ENCODE data around the gene PCGF3.
"Not testable (repeated sequence)": the region's sequence is repeated elsewhere in the genome, so short reads cannot be mapped to it uniquely, and the experiment has no call there.

Gene PCGF3

DNA sequence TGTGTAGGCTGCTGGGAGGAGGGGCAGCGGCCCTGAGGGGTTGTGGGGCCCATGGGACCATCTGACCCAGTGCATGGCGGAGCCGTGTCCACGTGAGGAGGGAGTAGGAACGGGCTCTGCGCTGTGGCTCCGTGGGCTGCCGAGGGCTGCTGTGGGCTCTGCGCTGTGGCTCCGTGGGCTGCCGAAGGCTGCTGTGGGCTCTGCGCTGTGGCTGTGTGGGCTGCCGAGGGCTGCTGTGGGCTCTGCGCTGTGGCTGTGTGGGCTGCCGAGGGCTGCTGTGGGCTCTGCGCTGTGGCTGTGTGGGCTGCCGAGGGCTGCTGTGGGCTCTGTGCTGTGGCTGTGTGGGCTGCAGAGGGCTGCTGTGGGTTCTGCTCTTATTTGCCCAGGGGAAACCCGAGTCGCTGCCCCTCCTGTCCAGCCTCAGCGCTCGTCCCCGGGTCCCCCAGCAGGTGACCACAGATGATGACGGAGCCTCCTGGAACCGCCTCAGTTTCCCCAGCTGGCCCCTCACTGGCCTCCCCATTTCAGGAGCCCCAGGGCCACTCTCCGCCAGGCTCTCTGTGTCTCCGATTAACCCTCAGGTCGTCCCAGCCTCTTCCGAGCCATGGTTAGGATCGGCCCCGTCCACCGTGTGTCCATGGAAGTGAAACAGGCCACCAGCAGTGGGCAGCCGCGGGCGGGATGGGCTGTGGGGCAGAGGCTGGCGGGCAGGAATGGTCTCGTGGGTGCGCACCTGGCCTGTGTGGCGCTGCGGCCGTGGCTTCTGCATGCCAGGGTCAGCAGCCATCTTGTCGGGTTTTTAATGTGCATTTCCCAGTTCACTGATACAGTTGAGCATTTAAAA, 20.0 kb downstream of the PCGF3 start:
- DNase-seq = no peak

DNA sequence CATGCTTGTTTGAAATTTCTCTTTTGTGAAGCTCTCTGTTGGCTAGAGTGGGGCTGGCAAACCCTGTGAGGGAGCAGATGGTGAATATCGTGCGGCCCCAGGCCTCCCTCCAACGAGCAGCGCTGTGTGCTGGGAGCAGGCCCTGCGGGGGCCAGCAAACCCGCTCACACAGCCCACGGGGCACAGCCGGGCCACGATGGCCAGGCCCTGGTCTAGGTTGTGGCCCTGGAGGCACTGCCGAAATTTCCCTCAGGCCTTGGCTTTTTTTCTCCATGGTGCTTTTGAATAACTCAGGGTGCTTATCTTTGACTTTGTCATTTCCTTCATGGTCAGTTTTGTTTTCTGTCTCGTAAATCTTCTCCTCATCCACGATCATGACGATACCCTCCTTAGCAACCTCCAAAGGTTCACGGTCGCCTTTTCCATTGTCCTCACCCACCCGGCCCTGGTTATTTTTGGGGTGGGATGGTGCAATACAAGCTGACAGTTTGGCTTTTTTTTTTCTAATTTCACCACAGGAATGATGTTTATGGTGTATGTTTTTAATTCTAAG, 20.7 kb downstream of the PCGF3 start:
- DNase-seq = no peak

DNA sequence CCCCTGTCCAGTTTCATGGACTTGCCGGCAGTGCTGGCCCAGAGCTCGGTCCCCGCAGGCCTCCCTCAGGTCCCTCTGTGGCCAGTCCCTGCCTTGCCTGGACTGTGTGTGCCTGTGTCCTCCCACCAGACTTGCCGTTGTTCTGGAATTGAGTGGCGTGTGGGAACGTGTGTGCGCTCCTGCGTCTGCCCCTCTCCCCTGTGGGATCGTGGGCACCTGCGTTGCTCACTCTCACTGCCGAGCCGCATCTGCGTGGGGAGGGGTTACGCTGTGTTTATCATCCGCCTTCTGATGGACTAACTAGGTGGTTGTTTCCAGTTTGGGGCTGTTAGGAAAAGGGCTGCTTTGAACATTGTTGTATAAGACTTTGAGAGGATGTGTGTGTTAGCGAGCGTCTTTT, 21.2 kb downstream of the PCGF3 start:
- no peak for DNase-seq

DNA sequence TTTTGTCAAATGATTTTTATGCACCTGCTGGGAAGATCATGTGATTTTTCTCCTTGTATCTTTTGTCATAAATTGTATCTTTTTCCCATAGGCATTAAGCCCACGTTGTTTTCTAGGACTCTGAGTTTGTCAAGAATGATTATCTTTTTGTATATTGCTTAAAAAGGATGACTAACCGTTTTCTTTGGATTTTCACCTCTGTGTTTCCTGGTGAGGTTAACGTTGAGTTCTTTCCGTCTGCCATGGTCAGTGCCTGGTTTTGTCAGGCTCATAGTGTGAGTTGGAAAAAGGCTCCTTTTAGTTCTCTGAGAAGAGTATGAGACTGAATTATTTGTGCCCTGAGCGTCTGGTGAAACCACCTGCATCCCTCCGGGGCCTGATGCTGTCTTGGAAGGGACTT, 21.9 kb downstream of the PCGF3 start:
- DNase-seq = no peak

DNA sequence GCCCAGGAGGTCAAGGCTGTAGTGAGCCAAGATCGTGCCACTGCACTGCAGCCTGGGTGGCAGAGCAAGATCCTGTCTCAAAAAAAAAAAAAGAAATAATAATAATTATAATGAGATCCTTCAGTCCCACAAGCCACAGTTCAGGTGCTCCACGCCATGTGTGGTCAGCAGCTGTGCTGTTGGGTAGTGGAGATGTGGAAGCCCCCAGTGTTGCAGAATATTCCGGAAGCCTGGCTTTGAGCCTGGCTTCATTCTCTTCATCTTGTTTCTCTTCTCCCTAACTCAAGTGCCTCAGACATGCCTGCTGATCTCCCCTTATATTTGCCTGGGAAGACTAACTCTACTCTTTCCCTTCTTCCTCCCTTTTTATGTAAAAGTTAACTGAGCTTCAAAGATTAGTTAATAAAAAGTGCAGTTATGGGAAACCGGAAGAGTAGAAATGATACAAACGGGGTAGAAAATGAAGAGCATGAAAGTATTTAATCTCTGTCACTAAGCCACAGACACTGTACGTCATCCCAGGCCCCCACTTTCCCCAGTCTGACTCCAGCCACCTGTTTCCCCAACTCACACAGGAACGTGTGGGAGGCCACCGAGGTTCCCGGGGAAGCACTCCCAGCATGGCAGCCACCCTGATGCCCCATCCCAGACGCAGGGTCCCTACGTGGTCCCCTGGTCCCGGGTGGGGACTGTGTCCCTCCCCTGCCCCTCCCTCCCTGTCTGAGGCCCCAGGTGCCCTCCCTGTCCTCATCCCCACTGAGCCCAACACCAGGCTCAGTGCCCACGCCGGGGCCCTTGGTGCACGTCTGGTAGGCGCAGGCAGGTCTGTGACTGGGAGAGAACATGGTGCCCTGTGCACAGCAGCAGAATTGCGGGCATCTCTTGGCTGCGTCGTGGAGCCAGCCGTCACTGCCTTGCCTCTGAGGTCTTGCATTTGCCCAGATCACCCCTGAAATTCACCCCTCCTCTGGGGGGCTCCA, 24.0 kb downstream of the PCGF3 start:
- DNase-seq = no peak

DNA sequence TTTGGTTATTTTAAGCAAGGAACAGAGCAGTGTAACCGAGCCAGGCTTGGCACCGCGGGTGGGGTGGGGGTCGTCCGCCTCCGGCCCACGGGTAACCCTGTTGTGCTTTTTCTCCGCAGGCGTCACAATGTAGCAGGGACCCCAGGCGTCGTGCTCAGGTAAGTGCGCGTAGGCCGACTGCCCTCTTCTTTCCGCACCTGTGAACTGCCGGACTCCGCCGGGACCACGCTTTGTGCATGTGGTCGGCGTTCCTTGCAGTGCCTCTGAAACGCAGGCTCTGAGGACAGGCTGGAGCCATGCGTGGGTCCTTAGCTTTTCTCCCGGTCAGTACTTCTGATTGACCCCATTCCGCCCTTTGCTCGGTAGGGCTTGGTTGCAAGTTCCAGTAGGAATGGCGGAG, 24.9 kb downstream of the PCGF3 start:
- no peak for DNase-seq

DNA sequence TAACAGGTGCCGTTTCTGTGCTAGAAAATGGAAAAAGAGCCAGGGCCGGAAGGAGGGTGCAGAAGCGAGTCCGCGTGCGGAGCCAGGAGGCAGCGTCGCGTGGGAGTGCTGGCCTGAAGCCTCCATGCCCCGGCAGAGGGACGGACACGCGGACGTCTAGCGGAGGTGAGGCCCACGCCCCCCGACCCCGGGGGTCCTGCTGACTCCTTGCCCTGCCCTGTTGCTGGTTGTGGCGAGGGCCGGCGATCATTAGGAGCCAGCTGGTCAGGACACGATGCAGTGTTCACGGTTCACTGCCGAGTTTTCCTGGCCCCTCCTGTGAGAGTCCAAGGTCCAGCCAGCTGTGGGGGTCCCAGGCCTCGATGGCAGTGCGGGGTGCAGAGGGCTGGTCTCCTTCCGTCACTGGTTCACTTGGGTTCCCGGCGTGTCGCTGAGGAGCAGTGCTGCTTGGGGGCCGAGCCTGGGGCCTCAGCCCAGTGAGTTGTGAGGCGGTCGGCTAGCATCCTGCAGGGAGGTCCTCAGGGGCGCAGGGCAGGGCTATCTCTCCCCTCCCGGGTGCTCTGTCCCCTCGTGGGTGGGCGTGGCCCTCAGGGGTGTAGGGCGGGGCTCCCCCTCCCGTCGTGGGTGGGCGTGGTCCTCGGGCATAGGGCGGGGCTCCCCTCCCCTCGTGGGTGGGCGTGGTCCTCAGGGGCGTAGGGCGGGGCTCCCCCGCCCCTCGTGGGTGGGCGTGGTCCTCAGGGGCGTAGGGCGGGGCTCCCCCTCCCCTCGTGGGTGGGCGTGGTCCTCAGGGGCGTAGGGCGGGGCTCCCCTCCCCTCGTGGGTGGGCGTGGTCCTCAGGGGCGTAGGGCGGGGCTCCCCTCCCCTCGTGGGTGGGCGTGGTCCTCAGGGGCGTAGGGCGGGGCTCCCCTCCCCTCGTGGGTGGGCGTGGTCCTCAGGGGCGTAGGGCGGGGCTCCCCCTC, 25.6 kb downstream of the PCGF3 start:
- not testable (repeated sequence) for DNase-seq

DNA sequence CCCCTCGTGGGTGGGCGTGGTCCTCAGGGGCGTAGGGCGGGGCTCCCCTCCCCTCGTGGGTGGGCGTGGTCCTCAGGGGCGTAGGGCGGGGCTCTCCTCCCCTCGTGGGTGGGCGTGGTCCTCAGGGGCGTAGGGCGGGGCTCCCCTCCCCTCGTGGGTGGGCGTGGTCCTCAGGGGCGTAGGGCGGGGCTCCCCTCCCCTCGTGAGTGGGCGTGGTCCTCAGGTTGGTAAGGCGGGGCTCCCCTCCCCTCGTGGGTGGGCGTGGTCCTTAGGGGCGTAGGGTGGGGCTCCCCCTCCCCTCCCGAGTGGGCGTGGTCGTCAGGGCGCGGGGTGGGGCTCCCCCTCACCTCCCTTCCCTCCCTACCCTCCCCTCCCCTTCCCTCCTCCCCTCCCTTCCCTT, 26.3 kb downstream of the PCGF3 start:
- DNase-seq = not testable (repeated sequence)

DNA sequence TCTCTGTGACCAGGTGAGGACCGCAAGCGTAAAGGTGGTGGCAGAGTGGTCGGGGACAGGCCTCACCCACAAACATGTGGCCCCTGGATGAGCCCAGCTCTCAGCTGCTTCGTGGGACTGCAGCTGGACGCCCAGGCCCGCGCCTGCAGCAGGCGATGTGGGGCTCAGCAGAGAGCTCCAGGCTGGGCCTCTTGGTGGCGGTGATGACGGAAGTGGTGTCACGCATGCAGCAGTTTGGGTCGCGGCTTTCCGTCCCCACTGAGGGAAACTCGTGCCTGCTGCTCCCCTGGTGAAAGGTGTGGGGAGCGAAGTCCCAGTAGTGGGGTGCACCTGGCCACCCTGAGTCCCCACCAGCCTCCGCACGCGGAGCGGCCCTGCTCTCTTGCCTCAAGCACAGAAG, 26.9 kb downstream of the PCGF3 start:
- no peak for DNase-seq

DNA sequence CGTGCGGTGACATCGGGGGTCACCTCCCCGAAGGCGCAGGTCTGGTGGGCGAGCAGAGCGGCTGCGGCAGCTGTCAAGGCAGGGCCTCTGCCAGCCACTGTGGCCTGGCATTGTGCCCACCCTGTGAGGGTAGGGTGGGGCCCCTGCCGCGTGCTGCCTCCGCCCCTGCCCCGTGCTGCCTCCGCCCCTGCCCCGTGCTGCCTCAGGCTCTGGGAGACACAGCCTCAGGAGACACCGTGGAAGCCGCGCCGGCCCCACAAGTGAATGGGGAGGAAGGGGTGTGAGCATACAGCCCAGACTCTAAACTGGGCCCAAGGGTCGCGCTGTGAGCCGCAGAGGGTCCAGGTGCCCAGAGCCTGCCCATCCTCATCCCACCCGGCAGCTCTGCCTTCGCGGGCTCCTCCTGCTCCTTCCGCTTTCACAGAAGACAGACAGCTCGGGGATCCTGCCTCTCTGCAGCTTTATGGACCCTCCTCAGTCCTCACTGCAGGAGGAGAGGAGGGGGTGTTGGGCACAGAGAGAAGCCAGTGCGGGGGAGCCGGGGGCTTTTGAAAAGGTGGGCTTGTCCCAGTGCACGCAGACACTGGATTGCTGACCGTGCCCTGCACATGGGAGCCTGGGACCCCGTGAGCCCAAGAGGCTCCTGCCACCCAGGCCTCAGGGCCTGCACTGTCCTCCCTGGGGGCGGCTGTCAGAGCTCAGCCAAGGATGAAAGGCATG, 27.4 kb downstream of the PCGF3 start:
- DNase-seq = no peak

DNA sequence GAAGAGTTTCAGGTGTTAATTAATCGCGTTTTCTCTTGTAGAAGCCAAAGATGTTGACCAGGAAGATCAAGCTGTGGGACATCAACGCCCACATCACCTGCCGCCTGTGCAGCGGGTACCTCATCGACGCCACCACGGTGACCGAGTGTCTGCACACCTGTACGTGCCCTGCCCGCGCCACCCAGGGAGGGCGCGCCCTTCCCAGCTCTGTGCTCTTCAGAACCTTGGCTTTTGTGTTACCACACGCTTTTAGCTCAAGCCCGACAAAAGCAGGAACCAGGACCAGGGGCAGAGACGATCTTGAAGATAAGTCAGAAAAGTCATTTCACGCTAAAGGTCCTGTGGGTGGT, 28.0 kb downstream of the PCGF3 start:
- DNase-seq = no peak

DNA sequence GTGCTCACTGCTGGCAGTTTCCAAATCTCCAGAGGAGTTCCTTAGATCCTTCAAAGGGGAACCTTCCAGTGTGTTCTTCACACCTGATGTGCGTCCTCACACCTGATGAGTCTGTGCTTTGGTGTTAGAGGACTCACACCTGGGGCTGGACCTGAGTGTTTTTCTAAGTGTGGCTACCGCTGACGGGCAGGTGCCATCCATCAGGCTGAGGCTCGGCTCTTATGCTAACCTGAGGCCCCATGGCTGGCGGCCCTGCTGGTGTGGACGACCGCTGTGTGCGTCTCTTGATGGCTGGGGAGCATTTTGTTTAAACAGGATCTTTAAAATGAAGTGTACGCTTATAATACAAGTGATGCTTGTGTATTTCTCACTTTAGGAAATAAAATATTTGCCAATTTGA, 28.4 kb downstream of the PCGF3 start:
- DNase-seq = no peak

DNA sequence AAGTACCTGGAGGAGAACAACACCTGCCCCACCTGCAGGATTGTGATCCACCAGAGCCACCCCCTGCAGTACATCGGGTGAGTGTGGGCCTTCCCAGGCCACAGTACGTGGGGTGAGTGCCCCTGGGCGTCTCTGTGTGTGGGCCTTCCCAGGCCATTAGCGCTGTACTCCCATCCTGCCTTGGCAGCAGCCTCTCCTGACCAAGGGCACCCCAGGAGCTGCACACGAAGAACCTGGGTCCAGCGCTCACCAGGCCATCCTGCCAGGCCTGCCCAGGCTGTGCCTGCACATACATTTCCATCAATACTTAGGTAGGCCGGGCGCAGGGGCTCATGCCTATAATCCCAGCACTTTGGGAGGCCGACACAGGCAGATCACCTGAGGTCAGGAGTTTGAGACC, 29.3 kb downstream of the PCGF3 start:
- no peak for DNase-seq

DNA sequence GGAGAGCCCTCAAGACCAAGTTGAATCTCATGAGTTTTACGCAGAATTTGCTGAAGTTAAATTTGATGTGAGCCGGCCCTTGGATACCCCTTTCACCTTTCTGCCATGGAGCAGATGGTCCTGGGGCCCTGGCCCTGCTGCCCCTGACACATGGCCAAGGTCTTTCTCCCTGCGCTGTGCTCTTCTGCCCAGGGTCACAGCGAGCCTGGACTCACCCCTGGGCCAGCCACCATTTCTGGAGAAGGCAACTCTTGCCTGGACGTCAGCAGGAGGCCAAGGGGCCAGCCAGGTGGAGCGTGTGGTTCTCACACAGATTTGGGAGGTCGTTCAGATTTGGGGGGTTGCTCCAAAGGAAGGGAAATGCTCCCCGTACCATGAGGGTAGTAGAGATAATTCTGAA, 30.0 kb downstream of the PCGF3 start:
- no peak for DNase-seq

DNA sequence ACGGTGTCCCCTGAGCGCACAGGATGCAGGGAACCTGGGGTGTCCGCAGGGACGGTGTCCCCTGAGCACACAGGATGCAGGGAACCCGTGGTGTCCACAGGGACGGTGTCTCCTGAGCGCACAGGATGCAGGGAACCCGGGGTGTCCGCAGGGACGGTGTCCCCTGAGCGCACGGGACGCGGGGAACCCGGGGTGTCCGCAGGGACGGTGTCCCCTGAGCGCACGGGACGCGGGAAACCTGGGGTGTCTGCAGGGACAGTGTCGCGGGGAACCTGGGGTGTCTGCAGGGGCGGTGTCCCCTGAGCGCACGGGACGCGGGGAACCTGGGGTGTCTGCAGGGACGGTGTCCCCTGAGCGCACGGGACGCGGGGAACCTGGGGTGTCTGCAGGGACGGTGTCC, 30.9 kb downstream of the PCGF3 start:
- DNase-seq = not testable (repeated sequence)

DNA sequence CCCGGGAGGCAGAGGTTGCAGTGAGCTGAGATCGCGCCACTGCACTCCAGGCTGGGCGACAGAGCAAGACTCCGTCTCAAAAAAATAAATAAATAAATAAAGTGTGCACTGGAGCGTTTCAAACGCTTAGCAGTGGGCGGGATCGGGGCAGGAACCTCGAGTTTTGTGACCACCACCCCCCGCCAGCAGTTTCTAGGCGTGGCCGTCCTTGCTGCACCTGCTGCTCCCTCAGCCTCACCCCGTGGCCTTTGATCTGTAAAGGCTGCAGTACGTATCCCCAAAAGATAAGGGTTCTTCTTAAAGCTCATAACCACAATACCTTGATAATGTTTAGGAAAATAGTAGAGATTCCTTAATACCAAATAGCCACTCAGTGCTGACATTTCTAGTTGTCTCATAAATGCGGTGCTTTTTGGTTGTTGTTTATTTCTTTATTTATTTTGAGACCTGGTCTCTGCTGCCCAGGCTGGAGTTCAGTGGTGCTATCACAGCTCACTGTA, 33.2 kb downstream of the PCGF3 start:
- no peak for DNase-seq

DNA sequence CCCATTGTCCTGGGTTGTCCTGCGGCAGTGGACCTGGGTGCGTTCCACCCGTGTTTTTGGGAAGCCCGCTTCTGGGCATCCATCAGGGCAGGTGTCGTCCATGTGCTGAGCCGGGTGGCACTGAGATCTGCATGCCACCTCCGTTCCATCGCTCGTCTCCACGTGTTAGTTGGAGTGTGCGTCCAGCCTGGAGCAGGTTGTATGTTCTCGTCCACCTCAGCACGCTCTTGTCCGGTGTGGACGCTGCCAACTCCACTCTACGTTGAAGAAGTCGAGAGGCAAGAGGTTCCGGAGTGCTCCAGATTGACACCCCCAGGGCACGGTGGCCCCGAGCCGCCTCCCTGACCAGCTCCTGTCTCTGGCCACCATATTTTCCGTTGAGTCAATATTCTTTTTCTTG, 33.9 kb downstream of the PCGF3 start:
- no peak for DNase-seq

DNA sequence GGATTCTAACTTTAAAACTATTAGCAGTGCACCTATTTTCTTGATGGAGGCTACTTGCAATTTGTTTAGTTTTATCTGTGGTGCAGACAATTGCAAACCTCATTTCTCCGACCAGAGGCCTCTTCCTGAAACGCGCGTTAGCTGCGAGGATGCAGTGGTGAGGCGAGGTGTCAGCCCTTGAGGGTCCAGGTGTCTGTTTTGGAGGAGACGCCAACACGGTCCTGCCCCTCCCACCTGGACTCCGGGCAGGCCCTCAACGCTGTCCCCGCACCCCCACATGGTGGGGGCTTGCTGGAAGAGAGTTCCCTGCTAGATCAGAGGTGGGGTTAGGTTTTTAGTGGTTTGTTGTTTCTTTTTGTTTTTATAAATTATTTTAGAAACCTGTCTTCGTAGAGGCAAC, 34.4 kb downstream of the PCGF3 start:
- no peak for DNase-seq

DNA sequence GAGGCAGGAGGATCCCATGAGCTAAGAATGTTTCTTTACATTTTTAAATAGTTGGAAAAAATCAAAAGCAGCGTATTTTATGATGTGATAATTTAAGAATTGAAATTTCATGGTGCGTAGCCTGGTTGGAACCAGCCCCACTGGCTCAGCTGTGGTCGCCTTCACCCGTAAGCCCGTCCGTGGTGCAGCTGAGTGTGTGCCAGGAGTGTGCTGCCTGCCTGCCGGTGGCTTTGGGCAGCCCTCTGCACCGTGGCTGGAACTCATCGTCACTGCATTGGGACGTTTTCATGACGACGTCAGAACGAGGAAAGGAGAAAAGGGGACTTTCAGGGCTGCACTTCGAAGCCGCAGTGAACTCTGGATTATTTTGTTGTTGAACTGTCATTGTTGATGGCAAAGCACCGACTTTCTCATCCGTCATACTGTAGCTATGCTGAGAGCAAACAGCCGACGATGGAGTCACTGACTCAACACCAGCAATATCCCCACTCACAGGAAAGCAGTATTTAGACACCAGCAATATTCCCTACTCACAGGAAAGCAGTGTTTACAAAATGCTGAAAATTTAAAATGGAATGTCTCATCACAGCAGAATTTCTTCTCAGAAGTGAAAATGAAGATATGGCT, 35.1 kb downstream of the PCGF3 start:
- DNase-seq = no peak

DNA sequence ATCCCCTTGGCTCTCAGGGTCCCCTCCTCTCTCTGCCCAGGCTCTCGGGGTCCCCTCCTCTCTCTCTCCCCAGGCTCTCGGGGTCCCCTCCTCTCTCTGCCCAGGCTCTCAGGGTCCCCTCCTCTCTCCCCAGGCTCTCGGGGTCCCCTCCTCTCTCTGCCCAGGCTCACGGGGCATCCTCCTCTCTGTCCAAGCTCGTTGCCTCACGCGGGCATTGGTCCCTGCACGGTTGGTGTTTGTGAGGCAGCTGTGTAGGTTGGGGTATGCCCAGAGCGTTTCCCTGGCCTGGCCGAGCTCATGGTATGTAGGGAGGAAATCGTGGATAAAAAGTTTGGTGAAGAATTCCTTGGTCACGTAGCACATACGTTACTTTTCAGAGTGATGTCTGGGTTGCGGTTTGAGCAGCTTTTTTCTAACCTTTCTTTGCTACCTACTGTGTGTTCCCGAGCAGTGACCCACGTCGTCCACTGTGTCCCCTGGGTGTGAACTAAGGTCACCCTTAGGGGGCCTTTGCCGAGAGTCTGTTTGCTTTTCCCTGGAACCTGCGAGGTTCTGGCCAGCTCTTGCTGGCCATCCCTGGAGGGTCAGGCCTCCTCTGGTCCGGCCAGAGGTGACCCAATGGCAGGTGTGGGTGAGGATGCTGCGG, 36.6 kb downstream of the PCGF3 start:
- no peak for DNase-seq
